ENCODE data around the gene SLC4A11. TPM values are rescaled to one million over a fixed set of nuclear protein-coding genes. Genes with fewer than 3 reads are reported as not detected.

Gene SLC4A11
- total RNA-seq, 4 donors from 2014 or later, result 26.3 to 133 (median 85.8) TPM

DNA sequence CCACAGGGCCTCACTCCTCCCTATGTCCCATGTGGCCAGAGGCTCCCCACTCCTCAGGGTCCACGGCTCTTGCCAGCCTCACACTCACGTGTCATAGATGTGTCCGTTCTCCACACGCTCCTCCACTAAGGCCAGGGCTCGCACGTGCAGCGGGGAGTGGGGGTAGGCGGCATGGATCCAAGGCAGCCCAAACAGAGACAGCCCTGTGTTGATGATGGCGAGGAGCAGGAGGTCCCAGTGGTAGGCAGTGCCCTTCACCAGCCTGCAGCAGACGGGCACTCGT, 10.3 kb downstream of the SLC4A11 start:
- TF ChIP-seq POLR2A (IDR thresholded peaks at IDR 0.05), result no peak
- no peak for TF ChIP-seq CTCF (IDR thresholded peaks at IDR 0.05)
- 89 to 94% methylated on average over 11 of the region's 11 CpGs for WGBS, 2 donors

GRCh38 chr20:3227936-3228749, 10.8 kb downstream of the SLC4A11 start:
- Histone ChIP-seq H3K9me3 (no peaks in the 10 kb centered on the region), H3K4me3 (replicated peaks in 1 of 3) (no peak overlapping the region), H3K27ac (peak overlapping the region in 1 of 3 donors; percentile 35), H3K27me3 (no peaks in the 10 kb centered on the region), H3K4me1 (peaks cover 12 to 23% of the 10 kb centered on the region in 2 donors), H3K36me3 (peaks cover 8 to 31% of the 10 kb centered on the region in 2 donors)
- no peak for DNase-seq
- 85 to 89% methylated on average over 22 to 36 of the region's 42 CpGs for WGBS, 2 donors
- TF ChIP-seq POLR2A (IDR thresholded peaks at IDR 0.05), result no peak
- TF ChIP-seq CTCF (IDR thresholded peaks at IDR 0.05), result no peak
- intact Hi-C loops (cut with DNase I), result no loop called here

More for the DNA sequence above, 10.3 kb downstream of the SLC4A11 start:
- no peaks in the 10 kb centered on the region for H3K27me3 ChIP-seq
- H3K4me3 ChIP-seq (replicated peaks in 1 of 3), result no peak overlapping the region
- no peak overlapping the region for H3K27ac ChIP-seq
- no peaks in the 10 kb centered on the region for H3K9me3 ChIP-seq
- DNase-seq, result no peak
- H3K4me1 ChIP-seq, result peaks cover 6 to 17% of the 10 kb centered on the region in 2 donors
- peaks cover 10 to 31% of the 10 kb centered on the region in 2 donors for H3K36me3 ChIP-seq
- intact Hi-C loops (cut with DNase I), result no loop called here

DNA sequence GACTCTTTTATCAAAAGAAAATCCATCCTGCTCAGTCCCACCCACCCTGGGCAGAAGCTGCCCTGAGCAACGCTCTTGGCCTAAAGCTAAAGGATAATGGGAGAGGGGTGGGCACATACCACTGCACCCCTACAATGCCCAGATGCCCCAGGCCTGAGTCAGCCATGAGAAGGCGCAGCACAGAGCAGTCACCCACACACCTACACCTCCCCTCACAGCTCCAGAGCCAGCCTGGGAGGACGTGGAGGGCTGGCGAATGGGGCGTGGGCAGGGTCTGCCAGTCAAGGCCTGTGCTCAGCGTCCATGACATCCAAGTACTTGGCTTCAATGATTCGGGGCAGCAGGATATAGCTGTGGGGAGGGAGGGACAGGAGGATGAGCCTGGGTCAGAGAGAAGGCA, 11.5 kb downstream of the SLC4A11 start:
- Histone ChIP-seq H3K27me3 (no peaks in the 10 kb centered on the region), H3K4me3 (replicated peaks in 1 of 3) (no peak overlapping the region), H3K4me1 (peaks cover 18 to 28% of the 10 kb centered on the region in 2 donors), H3K9me3 (no peaks in the 10 kb centered on the region), H3K36me3 (peaks cover 8 to 31% of the 10 kb centered on the region in 2 donors), H3K27ac (peak overlapping the region in 1 of 3 donors; percentile 35)
- intact Hi-C loops (cut with DNase I), result no loop called here
- WGBS, 2 donors, result 66 to 88% methylated on average over 6 of the region's 7 CpGs
- no peak for TF ChIP-seq CTCF (IDR thresholded peaks at IDR 0.05)
- TF ChIP-seq POLR2A (IDR thresholded peaks at IDR 0.05), result no peak
- no peak for DNase-seq

- peaks cover 8 to 31% of the 10 kb centered on the region in 2 donors for H3K36me3 ChIP-seq
- 94 to 96% methylated on average over 14 of the region's 14 CpGs for WGBS, 2 donors
- H3K27me3 ChIP-seq, result no peaks in the 10 kb centered on the region
- peak overlapping the region in 1 of 3 donors; percentile 35 for H3K27ac ChIP-seq
- no peak for DNase-seq
- H3K4me1 ChIP-seq, result peaks cover 22 to 34% of the 10 kb centered on the region in 2 donors
- H3K9me3 ChIP-seq, result no peaks in the 10 kb centered on the region
- TF ChIP-seq POLR2A (IDR thresholded peaks at IDR 0.05), result no peak
- TF ChIP-seq CTCF (IDR thresholded peaks at IDR 0.05), result no peak
- intact Hi-C loops (cut with DNase I), result no loop called here
- no peak overlapping the region for H3K4me3 ChIP-seq (replicated peaks in 1 of 3)
These were observed 12.1 kb downstream of the SLC4A11 start for GRCh38 chr20:3226864-3227263.

- intact Hi-C loops (cut with DNase I), result no loop called here
- no peak for TF ChIP-seq POLR2A (IDR thresholded peaks at IDR 0.05)
- no peak for TF ChIP-seq CTCF (IDR thresholded peaks at IDR 0.05)
- 91 to 93% methylated on average over 8 to 10 of the region's 10 CpGs for WGBS, 2 donors
- no peak for DNase-seq
- peaks cover 6 to 25% of the 10 kb centered on the region in 2 donors for H3K36me3 ChIP-seq
- no peaks in the 10 kb centered on the region for H3K27me3 ChIP-seq
- no peak overlapping the region for H3K27ac ChIP-seq
- H3K9me3 ChIP-seq, result no peaks in the 10 kb centered on the region
- no peak overlapping the region for H3K4me3 ChIP-seq (replicated peaks in 1 of 3)
- H3K4me1 ChIP-seq, result peaks cover 30 to 41% of the 10 kb centered on the region in 2 donors
These were observed 12.9 kb downstream of the SLC4A11 start for GRCh38 chr20:3226093-3226492.
